Measurements from ENCODE around the gene RDM1. TPM values are rescaled to one million over a fixed set of nuclear protein-coding genes. Genes with fewer than 3 reads are reported as not detected.
"Not testable (repeated sequence)": the region's sequence is repeated elsewhere in the genome, so short reads cannot be mapped to it uniquely, and the experiment has no call there.

Gene RDM1
- total RNA-seq, 1 donor from 2014 or later: not detected

- Histone ChIP-seq H3K36me3 (ENCODE audit: control insufficient read depth, insufficient read depth, low read length) (no peaks in the 10 kb centered on the region), H3K4me3 (ENCODE audit: low read depth, low read length) (no peak within 1 kb of the TSS), H3K27me3 (ENCODE audit: control insufficient read depth, insufficient read depth, low read length) (no peaks in the 10 kb centered on the region)
- DNase-seq (ENCODE audit: low read depth): no peak
- TF ChIP-seq CTCF (IDR thresholded peaks at IDR 0.05; ENCODE audit: insufficient read depth, low read length, severe bottlenecking): no peak
- FAIRE-seq: no peak
These were observed 13.0 kb upstream of the RDM1 start, which contains the start of gene LYZL6 for GRCh38 chr17:35943537-35943936. LYZL6 (minus strand) TSS chr17:35943713; CDS start chr17:35939356, 4,357 bp downstream.

- Histone ChIP-seq H3K36me3 (ENCODE audit: control insufficient read depth, insufficient read depth, low read length) (no peaks in the 10 kb centered on the region), H3K27me3 (ENCODE audit: control insufficient read depth, insufficient read depth, low read length) (no peaks in the 10 kb centered on the region), H3K4me3 (ENCODE audit: low read depth, low read length) (no peak overlapping the region)
- DNase-seq (ENCODE audit: low read depth) (no peak), FAIRE-seq (no peak)
- TF ChIP-seq CTCF (IDR thresholded peaks at IDR 0.05; ENCODE audit: insufficient read depth, low read length, severe bottlenecking): no peak
These were observed 12.1 kb upstream of the RDM1 start for GRCh38 chr17:35942588-35943186.

- H3K4me3 ChIP-seq (ENCODE audit: low read depth, low read length); DNase-seq (ENCODE audit: low read depth); FAIRE-seq; H3K36me3 ChIP-seq (ENCODE audit: control insufficient read depth, insufficient read depth, low read length); H3K27me3 ChIP-seq (ENCODE audit: control insufficient read depth, insufficient read depth, low read length): not testable (repeated sequence)
These were observed 7.9 kb upstream of the RDM1 start for GRCh38 chr17:35938492-35938891.

GRCh38 chr17:35936063-35936462, 5.5 kb upstream of the RDM1 start:
- DNase-seq (ENCODE audit: low read depth) (no peak), FAIRE-seq (no peak)
- H3K36me3 ChIP-seq (ENCODE audit: control insufficient read depth, insufficient read depth, low read length): no peaks in the 10 kb centered on the region
- no peak for TF ChIP-seq CTCF (IDR thresholded peaks at IDR 0.05; ENCODE audit: insufficient read depth, low read length, severe bottlenecking)
- no peaks in the 10 kb centered on the region for H3K27me3 ChIP-seq (ENCODE audit: control insufficient read depth, insufficient read depth, low read length)
- no peak overlapping the region for H3K4me3 ChIP-seq (ENCODE audit: low read depth, low read length)

GRCh38 chr17:35934760-35935159, 4.2 kb upstream of the RDM1 start:
- DNase-seq (ENCODE audit: low read depth) (no peak), FAIRE-seq (no peak)
- H3K4me3 ChIP-seq (ENCODE audit: low read depth, low read length): no peak overlapping the region
- H3K27me3 ChIP-seq (ENCODE audit: control insufficient read depth, insufficient read depth, low read length): no peaks in the 10 kb centered on the region
- TF ChIP-seq CTCF (IDR thresholded peaks at IDR 0.05; ENCODE audit: insufficient read depth, low read length, severe bottlenecking): no peak
- H3K36me3 ChIP-seq (ENCODE audit: control insufficient read depth, insufficient read depth, low read length): no peaks in the 10 kb centered on the region

- DNase-seq (ENCODE audit: low read depth) (no peak), FAIRE-seq (no peak)
- no peaks in the 10 kb centered on the region for H3K36me3 ChIP-seq (ENCODE audit: control insufficient read depth, insufficient read depth, low read length)
- H3K4me3 ChIP-seq (ENCODE audit: low read depth, low read length): no peak overlapping the region
- no peak for TF ChIP-seq CTCF (IDR thresholded peaks at IDR 0.05; ENCODE audit: insufficient read depth, low read length, severe bottlenecking)
- H3K27me3 ChIP-seq (ENCODE audit: control insufficient read depth, insufficient read depth, low read length): no peaks in the 10 kb centered on the region
These were observed 2.0 kb upstream of the RDM1 start for GRCh38 chr17:35932586-35932985.
